HepG2 (cell line): ENCODE results near the gene DOCK4. TPM values are rescaled to one million over a fixed set of nuclear protein-coding genes. Genes with fewer than 3 reads are reported as not detected.

ENCODE experiments used
- BCL6 ChIP-seq: IDR thresholded peaks from 2 replicates; pipeline ENCODE4 v1.6.1; 2016; ENCODE audit warnings: missing genetic modification reagents, missing compliant biosample characterization
- KMT2A ChIP-seq: sonication (generic); formaldehyde crosslinking; IDR thresholded peaks from 2 replicates; pipeline ENCODE4 v1.4.0; 2020; ENCODE audit warnings: missing genetic modification reagents
- MEF2D ChIP-seq: sonication (generic); formaldehyde crosslinking; IDR thresholded peaks from 2 replicates; pipeline ENCODE4 v1.5.1; 2020; ENCODE audit warnings: mild to moderate bottlenecking, missing genetic modification reagents
- MTA3 ChIP-seq: sonication (generic); formaldehyde crosslinking; IDR thresholded peaks from 2 replicates; pipeline ENCODE4 v1.4.0; 2020; ENCODE audit warnings: missing genetic modification reagents
- PAX8 ChIP-seq: sonication (generic); formaldehyde crosslinking; IDR thresholded peaks from 2 replicates; pipeline ENCODE4 v1.8.0; 2022; ENCODE audit warnings: mild to moderate bottlenecking, missing genetic modification reagents, borderline replicate concordance
- SAFB2 ChIP-seq: sonication (generic); formaldehyde crosslinking; IDR thresholded peaks from 2 replicates; pipeline ENCODE4 v1.5.1; 2020; ENCODE audit warnings: missing genetic modification reagents, low read depth, mild to moderate bottlenecking, borderline replicate concordance
- SMAD9 ChIP-seq: sonication (generic); formaldehyde crosslinking; IDR thresholded peaks from 2 replicates; pipeline ENCODE4 v1.5.1; 2020; ENCODE audit warnings: mild to moderate bottlenecking, missing genetic modification reagents
- SRF ChIP-seq: IDR thresholded peaks from 2 replicates; pipeline ENCODE4 v1.6.1; 2011; ENCODE audit warnings: mild to moderate bottlenecking, low read depth, low read length, moderate library complexity
- ZFP36L1 ChIP-seq: sonication (generic); formaldehyde crosslinking; IDR thresholded peaks from 2 replicates; pipeline ENCODE4 v1.8.0; 2022; ENCODE audit warnings: mild to moderate bottlenecking, missing genetic modification reagents, moderate library complexity
- ZMYM4 ChIP-seq: sonication (generic); formaldehyde crosslinking; IDR thresholded peaks from 2 replicates; pipeline ENCODE4 v1.8.1; 2023; ENCODE audit warnings: mild to moderate bottlenecking, missing genetic modification reagents
- ZNF546 ChIP-seq: sonication (generic); formaldehyde crosslinking; conservative IDR thresholded peaks from 2 replicates; pipeline ENCODE4 v1.8.1; 2023; ENCODE audit warnings: mild to moderate bottlenecking, missing genetic modification reagents
- ZNF605 ChIP-seq: sonication (generic); formaldehyde crosslinking; IDR thresholded peaks from 2 replicates; pipeline ENCODE4 v1.8.0; 2022; ENCODE audit warnings: mild to moderate bottlenecking, missing genetic modification reagents
- ZNF7 ChIP-seq: IDR thresholded peaks from 2 replicates; pipeline ENCODE4 v1.6.1; 2016; ENCODE audit warnings: missing biosample characterization, missing genetic modification reagents
- ZNF749 ChIP-seq: sonication (generic); formaldehyde crosslinking; IDR thresholded peaks from 2 replicates; pipeline ENCODE4 v1.8.0; 2022; ENCODE audit warnings: mild to moderate bottlenecking, missing genetic modification reagents, moderate library complexity, borderline replicate concordance
- polyA plus RNA-seq, 8 experiments: library from polyadenylated mRNA; depleted of rRNA in 3 of 8; stranded (reverse) in 7 of 8; unstranded in 1 of 8; fragments of >200 nt; fragmentation: Illumina TruSeq in 4 of 8; extraction: Trizol in 4 of 8; gene quantifications; 2 replicates each; pipeline versions ENCODE4 v1.2.1 to v1.2.3, GENCODE V29; 2011 to 2016; ENCODE audit warnings: low read depth in 4 of 8, missing spikeins in 1 of 8, mixed read lengths in 1 of 8; ENCODE audit not compliant: insufficient read depth in 1 of 8
- total RNA-seq, 5 experiments: library from RNA; depleted of rRNA; stranded (reverse); fragments of >200 nt; fragmentation: Illumina TruSeq; extraction: Trizol; gene quantifications; 2 replicates each; pipeline ENCODE4 v1.2.3, GENCODE V29; 2016; ENCODE audit warnings: low read depth in 1 of 5
- TF ChIP-seq, protein P1 (sequence below): sonication (generic); formaldehyde crosslinking; IDR thresholded peaks from 2 replicates; pipeline ENCODE4 v1.9.0; 2021; ENCODE audit warnings: mild to moderate bottlenecking, missing genetic modification reagents
- TF ChIP-seq, protein P2 (sequence below): IDR thresholded peaks from 2 replicates; pipeline ENCODE4 v1.6.1; 2016; ENCODE audit warnings: missing genetic modification reagents, missing compliant biosample characterization
- TF ChIP-seq, protein P3 (sequence below): sonication (generic); formaldehyde crosslinking; IDR thresholded peaks from 2 replicates; pipeline ENCODE4 v1.5.0; 2020; ENCODE audit warnings: missing genetic modification reagents
- TF ChIP-seq, protein P4 (sequence below): sonication (generic); formaldehyde crosslinking; IDR thresholded peaks from 2 replicates; pipeline ENCODE4 v1.5.0; 2020; ENCODE audit warnings: mild to moderate bottlenecking, missing genetic modification reagents, borderline replicate concordance
- TF ChIP-seq, protein P5 (sequence below): sonication (generic); formaldehyde crosslinking; IDR thresholded peaks from 2 replicates; pipeline ENCODE4 v1.4.0; 2020; ENCODE audit warnings: mild to moderate bottlenecking, missing genetic modification reagents

The DOCK4 gene
- total and polyA plus RNA-seq, 2 of the 13 experiments (the other 11 are each of a cell fraction or from before 2014, with no cell fraction given) = 13.5 to 17.4 TPM

DNA sequence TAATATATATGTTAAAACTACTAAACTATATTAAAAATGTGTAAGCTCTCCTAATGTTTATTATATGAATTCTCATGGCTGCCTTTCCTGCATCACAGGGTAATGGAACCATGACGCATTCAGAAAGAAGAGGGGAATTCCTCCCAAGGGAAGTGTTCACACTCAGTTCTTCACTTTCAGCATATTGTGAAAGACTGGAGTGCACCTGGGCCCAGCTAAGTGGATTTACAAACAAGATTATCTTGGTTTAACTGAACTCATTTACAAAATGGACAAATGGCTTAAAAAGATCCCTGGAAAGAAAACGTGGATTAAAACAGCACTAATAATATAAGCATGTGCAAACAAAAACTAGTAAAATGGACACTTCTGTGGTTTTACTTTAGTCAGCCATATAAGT is 149.8 kb downstream of the DOCK4 start (continued):
- TF ChIP-seq ZMYM4 (CRISPR knock-in tag) (no peak), ZFP36L1 (no peak), ZNF546 (no peak), ZNF749 (CRISPR knock-in tag) (no peak), ZNF7 (CRISPR knock-in tag) (no peak), SRF (no peak), PAX8 (no peak), ZNF605 (CRISPR knock-in tag) (no peak), MEF2D (CRISPR knock-in tag) (no peak), BCL6 (peak; percentile 60), KMT2A (CRISPR knock-in tag) (no peak), SMAD9 (CRISPR knock-in tag) (no peak), SAFB2 (CRISPR knock-in tag) (no peak), MTA3 (no peak)
- TF ChIP-seq, protein P1, sequence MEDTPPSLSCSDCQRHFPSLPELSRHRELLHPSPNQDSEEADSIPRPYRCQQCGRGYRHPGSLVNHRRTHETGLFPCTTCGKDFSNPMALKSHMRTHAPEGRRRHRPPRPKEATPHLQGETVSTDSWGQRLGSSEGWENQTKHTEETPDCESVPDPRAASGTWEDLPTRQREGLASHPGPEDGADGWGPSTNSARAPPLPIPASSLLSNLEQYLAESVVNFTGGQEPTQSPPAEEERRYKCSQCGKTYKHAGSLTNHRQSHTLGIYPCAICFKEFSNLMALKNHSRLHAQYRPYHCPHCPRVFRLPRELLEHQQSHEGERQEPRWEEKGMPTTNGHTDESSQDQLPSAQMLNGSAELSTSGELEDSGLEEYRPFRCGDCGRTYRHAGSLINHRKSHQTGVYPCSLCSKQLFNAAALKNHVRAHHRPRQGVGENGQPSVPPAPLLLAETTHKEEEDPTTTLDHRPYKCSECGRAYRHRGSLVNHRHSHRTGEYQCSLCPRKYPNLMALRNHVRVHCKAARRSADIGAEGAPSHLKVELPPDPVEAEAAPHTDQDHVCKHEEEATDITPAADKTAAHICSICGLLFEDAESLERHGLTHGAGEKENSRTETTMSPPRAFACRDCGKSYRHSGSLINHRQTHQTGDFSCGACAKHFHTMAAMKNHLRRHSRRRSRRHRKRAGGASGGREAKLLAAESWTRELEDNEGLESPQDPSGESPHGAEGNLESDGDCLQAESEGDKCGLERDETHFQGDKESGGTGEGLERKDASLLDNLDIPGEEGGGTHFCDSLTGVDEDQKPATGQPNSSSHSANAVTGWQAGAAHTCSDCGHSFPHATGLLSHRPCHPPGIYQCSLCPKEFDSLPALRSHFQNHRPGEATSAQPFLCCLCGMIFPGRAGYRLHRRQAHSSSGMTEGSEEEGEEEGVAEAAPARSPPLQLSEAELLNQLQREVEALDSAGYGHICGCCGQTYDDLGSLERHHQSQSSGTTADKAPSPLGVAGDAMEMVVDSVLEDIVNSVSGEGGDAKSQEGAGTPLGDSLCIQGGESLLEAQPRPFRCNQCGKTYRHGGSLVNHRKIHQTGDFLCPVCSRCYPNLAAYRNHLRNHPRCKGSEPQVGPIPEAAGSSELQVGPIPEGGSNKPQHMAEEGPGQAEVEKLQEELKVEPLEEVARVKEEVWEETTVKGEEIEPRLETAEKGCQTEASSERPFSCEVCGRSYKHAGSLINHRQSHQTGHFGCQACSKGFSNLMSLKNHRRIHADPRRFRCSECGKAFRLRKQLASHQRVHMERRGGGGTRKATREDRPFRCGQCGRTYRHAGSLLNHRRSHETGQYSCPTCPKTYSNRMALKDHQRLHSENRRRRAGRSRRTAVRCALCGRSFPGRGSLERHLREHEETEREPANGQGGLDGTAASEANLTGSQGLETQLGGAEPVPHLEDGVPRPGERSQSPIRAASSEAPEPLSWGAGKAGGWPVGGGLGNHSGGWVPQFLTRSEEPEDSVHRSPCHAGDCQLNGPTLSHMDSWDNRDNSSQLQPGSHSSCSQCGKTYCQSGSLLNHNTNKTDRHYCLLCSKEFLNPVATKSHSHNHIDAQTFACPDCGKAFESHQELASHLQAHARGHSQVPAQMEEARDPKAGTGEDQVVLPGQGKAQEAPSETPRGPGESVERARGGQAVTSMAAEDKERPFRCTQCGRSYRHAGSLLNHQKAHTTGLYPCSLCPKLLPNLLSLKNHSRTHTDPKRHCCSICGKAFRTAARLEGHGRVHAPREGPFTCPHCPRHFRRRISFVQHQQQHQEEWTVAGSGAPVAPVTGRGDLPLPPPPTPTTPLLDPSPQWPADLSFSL (CRISPR knock-in tag) = no peak
- TF ChIP-seq, protein P2, sequence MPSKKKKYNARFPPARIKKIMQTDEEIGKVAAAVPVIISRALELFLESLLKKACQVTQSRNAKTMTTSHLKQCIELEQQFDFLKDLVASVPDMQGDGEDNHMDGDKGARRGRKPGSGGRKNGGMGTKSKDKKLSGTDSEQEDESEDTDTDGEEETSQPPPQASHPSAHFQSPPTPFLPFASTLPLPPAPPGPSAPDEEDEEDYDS (CRISPR knock-in tag) = no peak
- TF ChIP-seq, protein P3, sequence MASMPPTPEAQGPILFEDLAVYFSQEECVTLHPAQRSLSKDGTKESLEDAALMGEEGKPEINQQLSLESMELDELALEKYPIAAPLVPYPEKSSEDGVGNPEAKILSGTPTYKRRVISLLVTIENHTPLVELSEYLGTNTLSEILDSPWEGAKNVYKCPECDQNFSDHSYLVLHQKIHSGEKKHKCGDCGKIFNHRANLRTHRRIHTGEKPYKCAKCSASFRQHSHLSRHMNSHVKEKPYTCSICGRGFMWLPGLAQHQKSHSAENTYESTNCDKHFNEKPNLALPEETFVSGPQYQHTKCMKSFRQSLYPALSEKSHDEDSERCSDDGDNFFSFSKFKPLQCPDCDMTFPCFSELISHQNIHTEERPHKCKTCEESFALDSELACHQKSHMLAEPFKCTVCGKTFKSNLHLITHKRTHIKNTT (CRISPR knock-in tag) = no peak
- TF ChIP-seq, protein P4, sequence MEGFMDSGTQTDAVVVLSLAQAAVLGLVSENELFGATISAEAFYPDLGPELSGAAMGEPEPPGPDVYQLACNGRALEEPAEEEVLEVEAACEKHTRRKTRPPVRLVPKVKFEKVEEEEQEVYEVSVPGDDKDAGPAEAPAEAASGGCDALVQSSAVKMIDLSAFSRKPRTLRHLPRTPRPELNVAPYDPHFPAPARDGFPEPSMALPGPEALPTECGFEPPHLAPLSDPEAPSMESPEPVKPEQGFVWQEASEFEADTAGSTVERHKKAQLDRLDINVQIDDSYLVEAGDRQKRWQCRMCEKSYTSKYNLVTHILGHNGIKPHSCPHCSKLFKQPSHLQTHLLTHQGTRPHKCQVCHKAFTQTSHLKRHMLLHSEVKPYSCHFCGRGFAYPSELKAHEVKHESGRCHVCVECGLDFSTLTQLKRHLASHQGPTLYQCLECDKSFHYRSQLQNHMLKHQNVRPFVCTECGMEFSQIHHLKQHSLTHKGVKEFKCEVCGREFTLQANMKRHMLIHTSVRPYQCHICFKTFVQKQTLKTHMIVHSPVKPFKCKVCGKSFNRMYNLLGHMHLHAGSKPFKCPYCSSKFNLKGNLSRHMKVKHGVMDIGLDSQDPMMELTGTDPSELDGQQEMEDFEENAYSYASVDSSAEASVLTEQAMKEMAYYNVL = 0 out of 2 replicates have a peak, but pooled peaks have one; percentile 42
- TF ChIP-seq, protein P5, sequence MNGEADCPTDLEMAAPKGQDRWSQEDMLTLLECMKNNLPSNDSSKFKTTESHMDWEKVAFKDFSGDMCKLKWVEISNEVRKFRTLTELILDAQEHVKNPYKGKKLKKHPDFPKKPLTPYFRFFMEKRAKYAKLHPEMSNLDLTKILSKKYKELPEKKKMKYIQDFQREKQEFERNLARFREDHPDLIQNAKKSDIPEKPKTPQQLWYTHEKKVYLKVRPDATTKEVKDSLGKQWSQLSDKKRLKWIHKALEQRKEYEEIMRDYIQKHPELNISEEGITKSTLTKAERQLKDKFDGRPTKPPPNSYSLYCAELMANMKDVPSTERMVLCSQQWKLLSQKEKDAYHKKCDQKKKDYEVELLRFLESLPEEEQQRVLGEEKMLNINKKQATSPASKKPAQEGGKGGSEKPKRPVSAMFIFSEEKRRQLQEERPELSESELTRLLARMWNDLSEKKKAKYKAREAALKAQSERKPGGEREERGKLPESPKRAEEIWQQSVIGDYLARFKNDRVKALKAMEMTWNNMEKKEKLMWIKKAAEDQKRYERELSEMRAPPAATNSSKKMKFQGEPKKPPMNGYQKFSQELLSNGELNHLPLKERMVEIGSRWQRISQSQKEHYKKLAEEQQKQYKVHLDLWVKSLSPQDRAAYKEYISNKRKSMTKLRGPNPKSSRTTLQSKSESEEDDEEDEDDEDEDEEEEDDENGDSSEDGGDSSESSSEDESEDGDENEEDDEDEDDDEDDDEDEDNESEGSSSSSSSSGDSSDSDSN (CRISPR knock-in tag) = no peak
